Measurements from ENCODE around the gene MRNIP. TPM values are rescaled to one million over a fixed set of nuclear protein-coding genes. Genes with fewer than 3 reads are reported as not detected.

The MRNIP gene
- total RNA-seq, 1 experiment from 2014 or later = 20.2 TPM

- Histone ChIP-seq H3K27ac (ENCODE audit: low read length) (no peak overlapping the region), H3F3A (ENCODE audit: low read length, unreplicated experiment) (no peaks in the 10 kb centered on the region), H2AFZ (ENCODE audit: low read length) (peak overlapping the region; percentile 98), H4K20me1 (ENCODE audit: low read length) (no peaks in the 10 kb centered on the region), H3K9ac (ENCODE audit: low read length) (peak overlapping the region; percentile 69), H3K4me1 (ENCODE audit: insufficient read depth, low read length) (no peaks in the 10 kb centered on the region), H3K79me2 (ENCODE audit: low read length) (peaks cover 30% of the 10 kb centered on the region), H3K27me3 (ENCODE audit: low read length) (no peaks in the 10 kb centered on the region), H3K36me3 (ENCODE audit: low read depth, low read length) (no peaks in the 10 kb centered on the region), H3K9me2 (replicated peaks; ENCODE audit: low read length) (no peaks in the 10 kb centered on the region), H3K4me2 (ENCODE audit: low read length) (peak overlapping the region; percentile 98), H3K9me3 (ENCODE audit: low read length) (no peaks in the 10 kb centered on the region), H3K4me3 (ENCODE audit: low read length) (peak overlapping the region; percentile 95)
- BruUV-seq (replicated peaks) = no TSS peak
- TF ChIP-seq EZH2phosphoT487 (IDR thresholded peaks at IDR 0.05; ENCODE audit: borderline replicate concordance, low read length) (no peak), CTCF (conservative IDR thresholded peaks at IDR 0.05; ENCODE audit: low read depth, low read length) (no peak), EZH2 (IDR thresholded peaks at IDR 0.05; ENCODE audit: low read length, unreplicated experiment) (no peak)
- ChIA-PET CTCF (no interaction called here), POLR2A (ENCODE audit: unreplicated experiment) (no interaction called here)
- intact Hi-C loops (cut with micrococcal nuclease) = loop anchor here (5.0 kb wide), 1 partner anchor 51 kb away; the partner anchor contains the start of gene MGAT4B
- ATAC-seq = peak; percentile 54
- DNase-seq = peak; percentile 34
These were observed 404 bp downstream of the MRNIP start for GRCh38 chr5:179858241-179858585.

GRCh38 chr5:179854356-179854755, 4.3 kb downstream of the MRNIP start:
- H3K9me3 ChIP-seq (ENCODE audit: low read length) = no peaks in the 10 kb centered on the region
- ChIA-PET POLR2A (ENCODE audit: unreplicated experiment) (no interaction called here), CTCF (no interaction called here)
- H3K4me2 ChIP-seq (ENCODE audit: low read length) = no peak overlapping the region
- H3K9ac ChIP-seq (ENCODE audit: low read length) = no peak overlapping the region
- H3K27ac ChIP-seq (ENCODE audit: low read length) = no peak overlapping the region
- intact Hi-C loops (cut with micrococcal nuclease) = no loop called here
- H3F3A ChIP-seq (ENCODE audit: low read length, unreplicated experiment) = no peaks in the 10 kb centered on the region
- no peaks in the 10 kb centered on the region for H3K36me3 ChIP-seq (ENCODE audit: low read depth, low read length)
- no peaks in the 10 kb centered on the region for H3K27me3 ChIP-seq (ENCODE audit: low read length)
- TF ChIP-seq EZH2 (IDR thresholded peaks at IDR 0.05; ENCODE audit: low read length, unreplicated experiment) (no peak), EZH2phosphoT487 (IDR thresholded peaks at IDR 0.05; ENCODE audit: borderline replicate concordance, low read length) (no peak), CTCF (conservative IDR thresholded peaks at IDR 0.05; ENCODE audit: low read depth, low read length) (no peak)
- peaks cover 30% of the 10 kb centered on the region for H3K79me2 ChIP-seq (ENCODE audit: low read length)
- no peak overlapping the region for H2AFZ ChIP-seq (ENCODE audit: low read length)
- no peaks in the 10 kb centered on the region for H3K4me1 ChIP-seq (ENCODE audit: insufficient read depth, low read length)
- no peaks in the 10 kb centered on the region for H4K20me1 ChIP-seq (ENCODE audit: low read length)
- ATAC-seq (no peak), DNase-seq (no peak)
- no TSS peak for BruUV-seq (replicated peaks)
- no peak overlapping the region for H3K4me3 ChIP-seq (ENCODE audit: low read length)
- H3K9me2 ChIP-seq (replicated peaks; ENCODE audit: low read length) = no peaks in the 10 kb centered on the region

GRCh38 chr5:179852993-179853547, 5.5 kb downstream of the MRNIP start:
- Histone ChIP-seq H3K9me3 (ENCODE audit: low read length) (no peaks in the 10 kb centered on the region), H3K79me2 (ENCODE audit: low read length) (peaks cover 27% of the 10 kb centered on the region), H3K4me2 (ENCODE audit: low read length) (no peak overlapping the region), H2AFZ (ENCODE audit: low read length) (no peak overlapping the region), H3K27ac (ENCODE audit: low read length) (no peak overlapping the region), H3K27me3 (ENCODE audit: low read length) (no peaks in the 10 kb centered on the region), H3F3A (ENCODE audit: low read length, unreplicated experiment) (no peaks in the 10 kb centered on the region), H3K36me3 (ENCODE audit: low read depth, low read length) (no peaks in the 10 kb centered on the region), H4K20me1 (ENCODE audit: low read length) (no peaks in the 10 kb centered on the region), H3K9ac (ENCODE audit: low read length) (no peak overlapping the region), H3K4me3 (ENCODE audit: low read length) (no peak overlapping the region), H3K4me1 (ENCODE audit: insufficient read depth, low read length) (no peaks in the 10 kb centered on the region), H3K9me2 (replicated peaks; ENCODE audit: low read length) (no peaks in the 10 kb centered on the region)
- intact Hi-C loops (cut with micrococcal nuclease) = no loop called here
- no peak for TF ChIP-seq EZH2 (IDR thresholded peaks at IDR 0.05; ENCODE audit: low read length, unreplicated experiment)
- no peak for TF ChIP-seq CTCF (conservative IDR thresholded peaks at IDR 0.05; ENCODE audit: low read depth, low read length)
- TF ChIP-seq EZH2phosphoT487 (IDR thresholded peaks at IDR 0.05; ENCODE audit: borderline replicate concordance, low read length) = no peak
- no peak for ATAC-seq
- no TSS peak for BruUV-seq (replicated peaks)
- ChIA-PET CTCF (no interaction called here), POLR2A (ENCODE audit: unreplicated experiment) (no interaction called here)
- no peak for DNase-seq
